ENCODE data around the gene SAMHD1. TPM values are rescaled to one million over a fixed set of nuclear protein-coding genes. Genes with fewer than 3 reads are reported as not detected.
A peak's percentile ranks its signal among the peaks of the same experiment; 100 is the strongest.
"Not testable (repeated sequence)": the region's sequence is repeated elsewhere in the genome, so short reads cannot be mapped to it uniquely, and the experiment has no call there.

SAMHD1 gene
- total RNA-seq, 1 experiment from 2014 or later: 24.3 TPM

DNA sequence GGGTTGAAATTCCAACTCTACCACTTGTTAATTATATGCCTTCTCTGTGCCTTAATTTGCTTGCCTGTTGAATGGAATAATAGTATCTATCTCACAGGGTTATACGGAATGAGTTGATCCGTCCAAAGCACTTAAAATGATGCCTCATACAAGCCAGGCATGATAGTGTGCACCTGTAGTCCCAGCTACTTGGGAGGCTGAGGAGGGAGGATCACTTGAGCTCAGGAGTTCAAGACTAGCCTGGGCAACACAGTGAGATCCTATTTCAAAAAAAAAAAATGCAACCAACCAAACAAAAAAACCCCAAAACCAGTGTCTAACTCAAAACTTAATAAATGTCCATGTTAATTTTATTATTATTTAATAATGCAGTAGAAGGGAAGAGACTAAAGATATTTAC is 35.3 kb downstream of the SAMHD1 start:
- no peak for DNase-seq (ENCODE audit: low spot score)

DNA sequence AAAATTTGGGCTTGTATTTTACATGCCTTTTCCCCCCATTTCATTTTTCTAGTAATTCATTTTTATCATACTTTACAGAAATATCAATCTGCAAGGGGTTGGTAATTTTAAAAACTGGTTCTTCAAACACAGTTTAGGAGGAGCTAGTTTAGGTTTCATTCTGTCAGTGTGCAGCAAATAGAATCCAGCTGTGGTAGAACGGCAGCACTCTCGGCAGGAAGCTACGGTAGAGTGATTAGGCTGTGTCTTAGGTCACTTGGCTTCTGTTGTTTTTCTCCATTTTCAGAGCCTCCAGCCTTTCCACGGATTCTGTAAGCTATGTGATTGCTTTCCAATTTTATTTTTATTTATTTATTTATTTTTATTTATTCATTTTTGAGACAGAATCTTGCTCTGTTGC is 42.9 kb downstream of the SAMHD1 start:
- DNase-seq (ENCODE audit: low spot score): no peak

DNA sequence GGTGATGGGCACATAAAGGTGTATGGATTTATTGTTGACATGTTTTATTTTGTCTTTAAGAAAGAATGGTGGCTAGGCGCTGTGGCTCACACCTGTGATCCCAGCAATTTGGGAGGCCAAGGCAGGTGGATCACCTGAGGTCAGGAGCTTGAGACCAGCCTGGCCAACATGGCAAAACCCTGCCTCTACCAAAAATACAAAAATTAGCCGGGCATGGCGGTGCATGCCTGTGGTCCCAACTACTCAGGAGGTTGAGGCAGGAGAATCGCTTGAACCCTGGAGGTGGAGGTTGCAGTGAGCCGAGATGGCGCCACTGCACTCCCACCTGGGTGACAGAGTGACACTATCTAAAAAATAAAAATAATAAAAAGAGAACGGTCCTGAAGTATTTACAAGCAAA is 45.4 kb downstream of the SAMHD1 start:
- DNase-seq (ENCODE audit: low spot score): not testable (repeated sequence)

DNA sequence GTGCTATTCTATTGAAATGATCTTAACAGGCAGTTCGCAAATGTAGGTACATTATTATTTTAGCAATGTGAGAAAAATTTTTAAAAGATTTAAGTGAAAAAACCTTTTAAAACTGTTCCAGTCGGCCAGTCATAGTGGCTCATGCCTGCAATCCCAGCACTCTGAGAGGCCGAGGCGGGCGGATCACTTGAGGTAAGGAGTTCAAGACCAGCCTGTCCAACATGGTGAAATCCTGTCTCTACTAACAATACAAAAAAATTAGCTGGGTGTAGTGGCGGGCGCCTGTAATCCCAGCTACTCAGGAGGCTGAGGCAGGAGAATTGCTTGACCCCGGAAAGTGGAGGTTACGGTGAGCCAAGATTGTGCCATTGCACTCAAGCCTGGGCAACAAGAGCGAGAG is 45.9 kb downstream of the SAMHD1 start:
- DNase-seq (ENCODE audit: low spot score): not testable (repeated sequence)

DNA sequence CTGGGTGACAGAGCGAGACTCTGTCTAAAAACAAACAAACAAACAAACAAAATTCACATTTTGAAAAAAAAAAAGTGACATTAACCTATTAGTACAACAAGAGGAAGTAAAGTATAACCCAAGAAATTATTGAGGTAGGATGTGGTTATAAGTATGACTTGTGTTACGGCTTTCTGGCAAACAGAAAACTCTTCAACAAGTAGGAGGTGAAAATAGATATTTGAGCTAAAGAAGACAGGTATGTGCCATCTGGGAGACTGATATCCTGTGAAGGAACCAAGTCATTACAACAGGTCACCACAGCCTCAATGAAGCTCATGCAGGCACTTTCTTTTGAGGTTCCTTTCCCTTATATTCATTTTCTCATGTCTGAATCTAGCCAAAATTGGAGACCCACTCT is 46.8 kb downstream of the SAMHD1 start:
- DNase-seq (ENCODE audit: low spot score): no peak

DNA sequence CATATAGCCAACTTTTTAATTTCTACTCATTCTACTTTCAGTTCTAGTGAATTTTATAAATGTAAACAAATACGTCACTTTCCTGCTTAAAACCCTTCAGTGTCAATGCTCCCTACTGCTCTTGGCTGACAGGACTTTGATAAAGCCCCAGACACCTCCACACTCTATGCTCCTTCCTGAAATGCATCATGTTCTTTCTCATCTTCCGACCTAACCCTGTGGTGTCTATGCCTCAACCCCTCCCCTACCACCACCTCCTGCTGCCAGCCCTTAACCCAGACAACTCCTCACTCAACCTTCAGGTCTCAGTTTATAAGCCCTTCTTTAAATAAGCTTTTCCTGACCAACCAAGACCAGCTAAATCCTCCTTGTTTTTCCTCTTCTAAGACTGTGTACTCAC is 56.5 kb downstream of the SAMHD1 start:
- no peak for DNase-seq (ENCODE audit: low spot score)

DNA sequence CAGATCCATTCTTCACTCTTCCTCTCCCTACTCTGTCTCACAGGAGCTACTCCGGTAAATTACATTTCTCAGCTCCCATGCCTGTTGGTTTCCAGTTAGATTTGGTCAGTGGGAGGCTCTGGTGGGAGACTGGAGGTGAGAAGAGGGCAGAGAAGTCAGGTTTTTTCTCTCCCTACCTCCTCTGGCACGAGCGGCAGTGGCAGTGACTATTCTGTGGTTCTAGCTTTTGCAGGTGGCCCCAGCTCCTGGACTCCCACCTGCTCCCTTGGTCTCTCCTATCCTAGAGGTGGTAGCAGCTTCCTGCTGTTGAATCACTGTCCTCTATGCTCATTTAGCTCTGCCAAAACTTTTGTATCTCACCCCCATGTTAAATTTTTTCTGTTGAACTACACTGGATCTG is 57.7 kb downstream of the SAMHD1 start:
- DNase-seq (ENCODE audit: low spot score): no peak

DNA sequence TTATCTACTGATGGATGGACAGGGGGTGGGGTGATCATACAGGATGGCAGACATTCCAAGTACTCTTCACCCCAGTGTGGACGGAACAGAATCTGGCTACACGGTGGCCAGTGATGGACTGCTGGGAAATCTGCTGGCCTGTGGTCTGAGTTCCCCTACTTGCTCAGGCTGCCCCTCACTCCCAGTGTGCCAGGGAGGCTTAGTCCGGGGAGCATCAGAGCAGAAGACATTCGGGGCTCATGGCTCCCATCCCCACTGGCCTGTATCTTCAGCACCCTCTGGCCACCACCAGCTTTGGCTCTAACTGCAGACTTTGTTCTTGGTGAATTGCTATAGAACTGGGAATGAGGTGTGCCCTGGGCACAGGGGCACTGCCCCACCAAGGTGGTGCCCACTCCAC is 60.3 kb downstream of the SAMHD1 start:
- no peak for DNase-seq (ENCODE audit: low spot score)

DNA sequence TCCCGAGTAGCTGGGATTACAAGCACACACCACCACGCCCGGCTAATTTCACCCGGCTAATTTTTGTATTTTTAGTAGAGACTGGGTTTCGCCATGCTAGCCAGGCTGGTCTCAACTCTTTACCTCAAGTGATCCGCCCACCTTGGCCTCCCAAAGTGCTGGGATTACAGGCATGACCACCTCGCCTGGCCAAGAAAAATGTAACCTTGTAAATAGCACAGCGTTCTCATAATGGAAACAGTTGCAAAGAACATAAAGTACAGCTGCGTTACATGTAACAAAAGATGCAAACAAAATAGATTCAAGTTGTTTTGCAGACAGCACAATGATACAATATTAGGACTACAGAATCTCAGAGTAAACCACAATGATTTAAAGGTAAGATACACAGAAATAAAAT is 60.9 kb downstream of the SAMHD1 start:
- no peak for DNase-seq (ENCODE audit: low spot score)

DNA sequence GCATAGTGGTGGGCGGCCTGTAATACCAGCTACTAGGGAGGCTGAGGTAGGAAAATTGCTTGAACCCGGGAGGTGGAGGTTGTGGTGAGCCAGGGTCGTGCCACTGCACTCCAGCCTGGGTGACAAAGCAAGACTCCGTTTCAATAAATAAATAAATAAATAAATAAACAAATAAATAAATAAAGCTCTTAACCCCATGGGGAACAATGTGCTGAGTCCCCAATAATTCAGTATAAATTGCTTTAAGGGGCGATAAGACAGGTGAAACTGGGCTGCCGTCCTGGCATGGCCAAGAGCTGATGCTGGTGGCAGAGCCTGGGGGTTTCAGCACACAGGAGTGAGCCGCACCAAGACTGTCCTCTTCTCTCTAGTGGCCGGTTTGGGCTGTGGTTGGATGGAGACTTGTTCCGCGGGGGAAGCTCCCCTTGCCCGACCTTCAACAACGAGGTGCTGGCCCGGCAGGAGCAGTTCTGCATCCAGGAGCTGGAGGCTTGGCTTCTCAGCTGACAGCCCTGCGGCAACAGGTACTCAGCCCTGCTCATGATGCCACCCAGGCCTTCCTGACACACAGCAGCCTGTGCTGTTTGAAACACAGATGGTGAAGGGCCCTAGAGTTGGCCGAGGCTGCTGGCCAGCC is 62.5 kb downstream of the SAMHD1 start:
- no peak for DNase-seq (ENCODE audit: low spot score)

DNA sequence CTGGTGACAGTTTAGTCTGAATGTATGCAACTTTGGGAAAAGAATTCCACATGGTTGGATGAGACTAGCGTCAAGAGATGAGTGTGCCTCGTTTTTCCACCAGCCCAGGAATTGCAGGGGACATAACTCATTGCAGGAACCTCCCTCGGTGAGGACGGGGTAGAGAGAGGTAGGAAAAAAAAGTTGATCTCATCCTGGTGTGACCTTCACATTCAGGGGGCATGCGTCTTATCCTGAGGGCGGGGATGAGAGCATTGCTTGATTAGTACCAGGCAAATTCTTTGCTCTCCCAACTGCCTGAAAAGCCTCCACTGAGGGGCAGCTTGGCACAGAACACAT is 63.8 kb downstream of the SAMHD1 start:
- no peak for DNase-seq (ENCODE audit: low spot score)

DNA sequence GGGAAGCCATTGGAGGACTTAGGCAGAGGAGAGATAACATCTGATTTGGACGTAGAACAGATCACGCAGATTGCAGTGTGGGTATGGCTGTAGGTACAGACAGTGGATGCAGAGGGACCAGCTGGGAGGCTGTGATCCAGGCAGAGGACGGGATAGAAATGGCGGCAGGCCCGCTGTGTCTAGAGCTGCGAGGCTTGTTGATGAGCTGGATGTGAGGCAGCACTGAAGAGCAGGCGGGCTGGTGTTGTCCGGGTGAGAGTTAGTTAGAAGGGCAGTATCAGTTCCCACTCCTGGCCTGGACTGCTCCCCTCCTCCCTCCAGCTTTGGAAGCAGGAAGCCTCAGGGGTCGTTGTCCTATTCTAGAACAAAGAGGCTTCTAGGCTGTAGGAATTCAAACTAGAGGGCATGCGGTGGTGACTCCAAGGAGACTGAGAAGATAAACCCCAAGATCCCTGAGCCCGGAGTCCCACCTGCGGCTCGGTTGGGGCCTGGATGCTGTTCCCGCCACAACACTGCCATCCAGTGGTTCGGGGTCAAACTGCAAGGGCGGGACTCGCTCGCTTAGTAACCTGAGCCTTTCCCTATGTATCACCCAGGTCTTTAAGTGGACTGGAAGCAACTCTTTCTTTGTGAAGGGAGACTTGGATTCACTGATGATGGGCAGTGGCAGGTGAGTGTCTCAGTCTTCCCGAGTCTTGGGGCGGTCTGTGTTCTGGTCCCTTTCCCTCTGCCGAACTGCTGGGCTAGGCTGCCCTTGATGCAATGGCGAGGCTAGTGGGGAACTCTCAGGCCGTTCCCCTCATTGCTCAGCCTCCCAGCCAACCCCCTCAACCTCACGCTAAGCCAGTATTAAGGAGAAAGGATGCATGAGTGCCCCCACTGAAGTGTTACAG is 64.4 kb downstream of the SAMHD1 start:
- DNase-seq (ENCODE audit: low spot score): peak; percentile 86

DNA sequence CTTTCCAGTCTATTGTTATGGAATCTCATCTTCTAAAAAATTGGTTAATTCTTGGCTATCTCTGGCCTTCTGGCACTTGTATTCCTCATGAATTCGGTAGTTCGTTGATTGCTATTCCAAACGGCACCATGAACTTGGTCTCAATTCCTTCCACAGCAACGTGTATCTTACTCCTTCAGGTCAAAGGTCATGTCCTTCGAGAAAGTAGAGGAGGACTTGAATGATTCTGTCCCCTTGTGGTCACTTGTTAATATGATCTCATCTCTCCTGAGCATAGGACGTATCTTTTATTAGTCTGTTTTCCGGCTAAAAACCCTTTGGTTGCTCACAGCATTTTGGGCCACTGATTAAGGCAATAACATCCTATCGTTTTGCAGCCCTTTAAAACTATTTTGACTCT is 66.2 kb downstream of the SAMHD1 start:
- DNase-seq (ENCODE audit: low spot score): no peak

DNA sequence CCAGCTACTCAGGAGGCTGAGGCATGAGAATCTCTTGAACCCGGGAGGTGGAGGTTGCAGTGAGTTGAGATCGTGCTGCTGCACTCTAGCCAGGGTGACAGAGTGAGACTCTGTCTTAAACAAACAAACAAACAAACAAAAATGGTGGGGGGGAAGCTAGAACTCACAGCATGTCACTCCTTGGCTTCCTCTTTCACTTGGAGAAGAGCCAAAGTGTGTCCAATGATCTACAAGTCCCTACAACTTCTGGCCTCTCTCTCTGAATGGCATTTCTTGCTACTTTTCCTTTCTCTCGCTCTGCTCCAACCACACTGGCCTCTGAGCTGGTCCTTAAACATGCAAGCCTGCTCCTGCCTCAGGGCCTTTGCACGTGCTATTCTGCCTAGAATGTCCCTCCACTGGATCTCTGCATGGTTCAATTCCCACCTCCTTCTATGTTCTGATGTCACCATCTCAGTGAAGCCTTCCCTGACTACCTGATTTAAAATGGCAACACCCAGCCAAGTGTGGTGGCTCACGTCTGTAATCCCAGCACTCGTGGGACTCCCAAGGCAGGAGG is 67.5 kb downstream of the SAMHD1 start:
- DNase-seq (ENCODE audit: low spot score): no peak

DNA sequence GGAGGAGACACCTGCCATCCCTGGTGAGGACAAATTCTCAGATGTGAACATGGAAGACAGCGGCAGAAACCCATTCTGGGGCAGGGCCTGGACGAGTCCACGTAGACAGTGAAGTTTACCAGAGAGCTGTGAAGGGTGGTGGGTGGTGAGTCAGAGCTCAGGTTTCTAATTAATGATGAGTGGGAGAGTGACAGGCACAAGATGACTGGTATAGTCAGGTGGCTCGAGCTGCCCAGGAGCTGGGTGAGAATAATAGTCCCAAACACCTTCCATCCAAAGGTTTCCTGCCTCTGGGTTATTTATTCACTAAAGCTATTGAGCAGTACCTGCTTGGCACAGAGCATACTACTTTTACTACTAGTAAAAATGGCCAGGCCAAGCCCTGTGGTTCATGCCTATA is 69.6 kb downstream of the SAMHD1 start:
- peak; percentile 54 for DNase-seq (ENCODE audit: low spot score)

DNA sequence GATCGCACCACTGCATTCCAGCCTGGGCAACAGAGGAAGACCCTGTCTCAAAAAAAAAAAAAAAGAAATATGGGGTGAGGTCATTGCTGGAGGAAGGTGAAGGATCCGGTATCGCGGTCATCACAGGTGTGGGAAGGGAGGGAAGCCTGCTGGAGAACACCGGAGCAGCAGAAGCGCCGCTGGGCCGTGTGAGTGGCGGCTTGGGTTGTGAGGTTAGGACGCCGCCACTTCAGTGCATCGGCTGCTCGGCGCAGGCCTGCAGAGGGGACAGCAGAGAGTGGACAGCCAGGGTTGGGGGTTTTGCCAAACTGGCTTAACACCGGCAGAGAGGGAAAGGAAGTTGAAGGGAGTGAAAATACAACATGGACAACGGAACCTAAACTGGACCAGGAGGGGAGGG is 70.2 kb downstream of the SAMHD1 start:
- DNase-seq (ENCODE audit: low spot score): no peak

DNA sequence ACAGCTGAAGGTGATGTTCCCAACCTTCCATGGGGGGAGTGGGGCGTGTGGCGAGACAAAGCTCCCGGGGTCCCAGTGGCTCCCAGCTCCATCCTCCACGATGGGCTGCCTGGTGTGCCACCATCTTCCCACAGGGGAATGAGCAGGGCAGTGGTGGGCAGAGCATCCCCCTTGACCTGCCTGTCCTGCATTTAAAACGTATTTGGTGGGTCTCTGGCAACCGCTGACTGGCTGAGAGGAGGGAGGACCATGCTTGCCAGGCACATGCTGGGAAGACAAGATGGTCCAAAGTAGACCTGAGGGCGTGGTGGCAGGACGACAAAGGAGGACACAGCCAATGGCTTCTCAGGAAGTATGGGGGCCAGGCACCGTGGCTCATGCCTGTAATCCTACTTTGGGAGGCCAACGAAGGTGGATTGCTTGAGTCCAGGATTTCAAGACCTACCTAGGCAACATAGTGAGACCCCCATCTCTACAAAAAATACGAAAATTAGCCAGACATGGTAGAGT is 70.7 kb downstream of the SAMHD1 start:
- DNase-seq (ENCODE audit: low spot score): no peak

DNA sequence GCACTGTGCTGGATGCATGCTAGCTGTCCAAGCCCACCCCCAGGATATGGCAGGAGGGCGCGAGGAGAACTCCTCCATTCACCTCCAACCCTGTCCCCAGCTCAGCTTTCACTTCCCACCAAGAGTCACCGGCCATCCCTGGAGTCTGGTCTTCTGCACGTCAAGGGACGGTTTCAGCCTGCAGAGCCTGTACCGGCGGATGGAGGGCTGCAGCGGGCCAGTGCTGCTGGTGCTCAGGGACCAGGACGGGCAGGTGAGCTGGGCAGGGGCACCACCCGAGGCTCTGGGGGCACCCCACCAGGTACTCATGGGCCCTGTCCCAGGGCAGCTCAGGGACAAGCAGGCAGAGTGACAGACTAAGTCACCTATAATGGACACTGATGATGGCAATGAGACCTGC is 72.6 kb downstream of the SAMHD1 start:
- no peak for DNase-seq (ENCODE audit: low spot score)

DNA sequence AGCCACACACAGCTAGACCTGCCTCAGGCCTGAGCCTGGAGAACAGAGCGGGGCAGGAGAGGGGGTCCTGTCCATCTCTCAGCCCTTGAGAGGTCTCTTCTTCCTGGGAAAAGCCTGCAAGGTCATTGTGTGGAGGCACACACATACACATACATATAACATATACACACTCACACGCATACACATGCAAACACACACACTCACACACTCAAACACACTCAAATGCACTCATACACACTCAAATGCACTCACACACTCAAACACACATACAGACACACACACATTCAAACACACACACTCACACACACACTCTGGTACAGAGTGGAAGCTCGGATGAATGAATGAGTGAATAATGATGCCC is 75.1 kb downstream of the SAMHD1 start:
- DNase-seq (ENCODE audit: low spot score): no peak

DNA sequence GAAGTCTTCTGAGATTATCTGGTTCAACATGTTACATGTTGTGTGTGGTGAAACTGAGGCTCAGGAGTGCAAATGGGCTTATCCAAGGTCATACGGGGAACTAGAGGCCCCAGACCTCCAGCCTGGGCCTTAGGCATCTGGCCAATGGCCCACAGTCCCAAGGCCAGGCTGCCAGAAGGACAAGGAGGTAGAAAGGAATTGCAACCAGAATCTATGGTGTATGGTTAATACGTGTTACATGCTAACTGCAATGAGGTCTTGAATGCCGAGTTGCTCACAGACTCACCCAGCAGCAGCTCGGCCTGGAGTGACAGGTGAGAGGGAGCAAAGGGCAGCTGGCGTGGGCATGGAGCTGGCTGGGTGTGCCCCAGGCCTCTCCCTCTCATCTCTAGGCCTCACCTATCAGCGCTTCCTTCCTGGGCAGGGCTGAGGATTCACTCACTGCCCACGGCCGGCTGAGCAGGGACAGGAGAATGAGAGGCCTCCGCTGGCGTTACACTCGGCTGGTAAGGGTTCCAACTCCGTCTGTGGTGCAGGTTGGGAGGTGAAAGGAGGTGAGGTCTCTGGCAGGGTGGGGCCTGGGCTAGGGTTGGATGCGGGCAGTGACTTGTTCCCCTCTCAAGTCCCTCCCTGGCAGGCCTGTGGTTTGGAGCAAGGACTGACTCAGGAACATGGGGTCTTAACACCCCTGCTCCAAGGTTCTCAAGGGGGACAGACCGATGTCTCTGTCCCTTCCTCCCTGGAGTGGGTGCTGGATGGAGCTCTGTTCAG is 75.6 kb downstream of the SAMHD1 start, which contains the start of gene TLDC2:
Gene TLDC2, plus strand, starts transcription at position 437 of the 771 bp plus-strand sequence. Its CDS starts 37 bp downstream, at position 474.
- DNase-seq (ENCODE audit: low spot score): no peak

DNA sequence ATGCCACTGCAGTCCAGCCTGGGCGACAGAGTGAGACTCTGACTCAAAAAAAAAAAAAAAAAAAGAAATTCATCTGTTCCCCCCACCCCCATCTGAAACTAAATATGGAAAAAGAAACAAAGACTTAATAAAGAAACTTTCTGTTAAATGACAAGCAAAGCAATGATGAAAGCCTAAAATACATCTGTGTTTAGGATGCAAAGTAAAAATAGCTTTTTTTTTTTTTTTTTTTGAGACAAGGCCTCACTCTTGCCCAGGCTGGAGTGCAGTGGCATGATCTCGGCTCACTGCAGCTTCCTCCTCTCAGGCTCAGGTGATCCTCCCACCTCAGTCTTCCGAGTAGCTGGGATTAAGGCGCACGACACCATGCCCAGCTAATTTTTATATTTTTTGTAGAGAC is 76.4 kb downstream of the SAMHD1 start:
- DNase-seq (ENCODE audit: low spot score): not testable (repeated sequence)
